Trophoblast cell (in vitro differentiated cells and primary cell): ENCODE data around the gene LRRN3.

Experiments
- DNase-seq, 2 donors: peaks; one replicate each; pipeline ENCODE4 v3.0.0-alpha.2; 2016
- H2AFZ ChIP-seq: 2 replicates; pipeline ENCODE4 v1.6.1; 2013; ENCODE audit warnings: low read length, moderate library complexity, mild to moderate bottlenecking; ENCODE audit not compliant: insufficient read depth, poor library complexity
- H2AK5ac ChIP-seq: 2 replicates; pipeline ENCODE4 v1.6.1; 2013; ENCODE audit warnings: mild to moderate bottlenecking, low read length
- H2BK120ac ChIP-seq: 2 replicates; pipeline ENCODE4 v1.6.1; 2013; ENCODE audit warnings: low read length, mild to moderate bottlenecking, moderate library complexity; ENCODE audit not compliant: insufficient read depth, poor library complexity
- H2BK12ac ChIP-seq: 2 replicates; pipeline ENCODE4 v1.6.1; 2013; ENCODE audit warnings: mild to moderate bottlenecking, low read length, moderate library complexity
- H2BK5ac ChIP-seq: 2 replicates; pipeline ENCODE4 v1.6.1; 2013; ENCODE audit warnings: low read length, low read depth, moderate library complexity, mild to moderate bottlenecking; ENCODE audit not compliant: poor library complexity
- H3K14ac ChIP-seq: 2 replicates; pipeline ENCODE4 v1.6.1; 2013; ENCODE audit warnings: mild to moderate bottlenecking, low read length
- H3K18ac ChIP-seq: 2 replicates; pipeline ENCODE4 v1.6.1; 2013; ENCODE audit warnings: mild to moderate bottlenecking, low read length
- H3K23ac ChIP-seq: 2 replicates; pipeline ENCODE4 v1.6.1; 2013; ENCODE audit warnings: low read length
- H3K27ac ChIP-seq: 2 replicates; pipeline ENCODE4 v1.5.1; 2013; ENCODE audit warnings: low read depth, mild to moderate bottlenecking, inconsistent platforms, low read length, moderate library complexity
- H3K27me3 ChIP-seq: 2 replicates; pipeline ENCODE4 v1.6.1; 2013; ENCODE audit warnings: inconsistent platforms, mild to moderate bottlenecking, low read length, moderate library complexity; ENCODE audit not compliant: insufficient read depth
- H3K36me3 ChIP-seq, 2 experiments: 1 replicate in 1 of 2; 2 replicates in 1 of 2; pipeline ENCODE4 v1.6.1; 2013; ENCODE audit warnings: low read length in 2 of 2, mild to moderate bottlenecking in 2 of 2, moderate library complexity in 1 of 2; ENCODE audit not compliant: insufficient read depth in 2 of 2, control insufficient read depth in 1 of 2
- H3K4ac ChIP-seq: 2 replicates; pipeline ENCODE4 v1.6.1; 2013; ENCODE audit warnings: low read depth, mild to moderate bottlenecking, low read length, moderate library complexity
- H3K4me1 ChIP-seq, 2 experiments: 1 replicate in 1 of 2; 2 replicates in 1 of 2; pipeline ENCODE4 v1.6.1; 2013; ENCODE audit warnings: low read length in 2 of 2, mild to moderate bottlenecking in 2 of 2, moderate library complexity in 1 of 2; ENCODE audit not compliant: insufficient read depth in 2 of 2, control insufficient read depth in 1 of 2
- H3K4me2 ChIP-seq: 2 replicates; pipeline ENCODE4 v1.6.1; 2013; ENCODE audit warnings: inconsistent platforms, mild to moderate bottlenecking, low read length, moderate library complexity
- H3K4me3 ChIP-seq: 2 replicates; pipeline ENCODE4 v1.5.1; 2013; ENCODE audit warnings: mild to moderate bottlenecking, low read depth, low read length, inconsistent platforms
- H3K79me1 ChIP-seq: one replicate; pipeline ENCODE4 v1.6.1; 2013; ENCODE audit warnings: low read length
- H3K79me2 ChIP-seq: 2 replicates; pipeline ENCODE4 v1.6.1; 2013; ENCODE audit warnings: low read length, mild to moderate bottlenecking; ENCODE audit not compliant: control insufficient read depth, insufficient read depth, poor library complexity
- H3K9ac ChIP-seq: 2 replicates; pipeline ENCODE4 v1.6.1; 2013; ENCODE audit warnings: mild to moderate bottlenecking, low read length
- H3K9me3 ChIP-seq: 2 replicates; pipeline ENCODE4 v1.6.1; 2013; ENCODE audit warnings: low read depth, mild to moderate bottlenecking, control low read depth, inconsistent platforms, low read length; ENCODE audit not compliant: insufficient read depth
- H4K12ac ChIP-seq: 2 replicates; pipeline ENCODE4 v1.6.1; 2013; ENCODE audit warnings: low read depth, mild to moderate bottlenecking, low read length, moderate library complexity
- H4K8ac ChIP-seq: 2 replicates; pipeline ENCODE4 v1.6.1; 2013; ENCODE audit warnings: low read depth, mild to moderate bottlenecking, low read length, moderate library complexity
- H4K91ac ChIP-seq: one replicate; pipeline ENCODE4 v1.6.1; 2013; ENCODE audit warnings: low read depth, mild to moderate bottlenecking, low read length, moderate library complexity
- WGBS: extraction: QIAGEN DNeasy Blood & Tissue Kit; methylation state at CpG from one replicate; pipeline ENCODE4 v1.1.7; 2013; ENCODE audit warnings: missing lambda C conversion rate; ENCODE audit not compliant: insufficient read length, insufficient coverage; ENCODE audit errors: extremely low coverage; 5-methylcytosine and 5-hydroxymethylcytosine counted together

Gene LRRN3

DNA sequence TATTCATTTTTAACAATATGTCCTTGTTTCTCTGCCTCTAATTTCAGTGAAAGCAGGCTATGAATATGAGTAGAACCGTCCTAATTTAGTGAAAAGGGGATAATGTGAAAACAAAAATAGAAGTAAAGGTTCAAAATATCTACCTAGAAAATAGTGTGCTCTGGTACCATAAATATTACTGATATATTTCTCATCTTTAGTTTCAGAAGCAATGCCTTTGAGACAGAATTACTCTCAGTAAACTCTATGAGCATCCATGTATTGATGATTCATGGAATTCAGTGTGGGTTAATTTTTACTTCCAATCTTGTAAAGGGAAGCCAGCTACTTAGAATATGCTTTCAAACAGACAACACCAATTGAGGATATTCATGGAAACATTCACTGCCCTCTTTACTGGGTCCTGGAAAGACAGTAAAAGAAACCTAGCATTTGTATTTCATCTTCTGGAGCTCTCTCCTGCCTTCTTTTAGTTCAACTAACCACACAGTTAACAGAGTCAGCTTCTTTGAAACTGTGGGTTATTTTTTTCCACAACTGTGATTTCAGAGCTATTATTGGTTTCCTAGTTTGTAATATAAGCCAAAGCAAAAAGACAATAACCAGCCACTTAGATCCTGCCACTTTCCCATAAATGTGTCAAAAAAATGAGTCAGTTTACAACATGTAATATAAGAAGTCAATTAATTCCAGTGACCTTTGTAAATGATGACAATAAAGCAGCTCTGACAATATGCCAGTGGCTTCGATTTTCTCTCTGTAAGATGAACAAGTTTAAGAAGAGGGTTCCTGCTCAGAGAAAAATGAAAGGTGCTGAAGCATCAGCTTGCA lies 1.7 kb downstream of the LRRN3 start:
- Histone ChIP-seq H2BK120ac (no peak overlapping the region), H3K9ac (no peak overlapping the region), H3K4me1 (no peaks in the 10 kb centered on the region), H3K9me3 (no peaks in the 10 kb centered on the region), H3K4me3 (no peak overlapping the region), H3K23ac (no peak overlapping the region), H3K4ac (no peak overlapping the region), H2AK5ac (no peak overlapping the region), H3K4me2 (no peak overlapping the region), H3K14ac (no peak overlapping the region), H2BK12ac (no peak overlapping the region), H4K12ac (no peak overlapping the region), H3K27me3 (no peaks in the 10 kb centered on the region), H3K36me3 (no peaks in the 10 kb centered on the region), H2AFZ (no peak overlapping the region), H2BK5ac (no peak overlapping the region), H3K18ac (no peak overlapping the region), H3K27ac (no peak overlapping the region), H3K79me1 (no peaks in the 10 kb centered on the region), H3K79me2 (no peaks in the 10 kb centered on the region), H4K91ac (no peak overlapping the region), H4K8ac (no peak overlapping the region)
- DNase-seq = no peak
- WGBS = no CpG with 5 or more reads among the region's 2 CpGs

GRCh38 chr7:111093496-111093895 lies 2.6 kb downstream of the LRRN3 start:
- Histone ChIP-seq H3K14ac (no peak overlapping the region), H3K9ac (no peak overlapping the region), H3K4ac (no peak overlapping the region), H4K12ac (no peak overlapping the region), H3K4me2 (no peak overlapping the region), H4K91ac (no peak overlapping the region), H3K36me3 (no peaks in the 10 kb centered on the region), H3K4me3 (no peak overlapping the region), H2AFZ (no peak overlapping the region), H3K9me3 (no peaks in the 10 kb centered on the region), H3K27ac (no peak overlapping the region), H4K8ac (no peak overlapping the region), H3K23ac (no peak overlapping the region), H2AK5ac (no peak overlapping the region), H3K18ac (no peak overlapping the region), H3K27me3 (no peaks in the 10 kb centered on the region), H2BK120ac (no peak overlapping the region), H2BK5ac (no peak overlapping the region), H3K79me2 (no peaks in the 10 kb centered on the region), H2BK12ac (no peak overlapping the region), H3K79me1 (no peaks in the 10 kb centered on the region), H3K4me1 (no peaks in the 10 kb centered on the region)
- no CpG with 5 or more reads among the region's 4 CpGs for WGBS
- DNase-seq = no peak

- H3K23ac ChIP-seq = no peak overlapping the region
- no peak overlapping the region for H3K9ac ChIP-seq
- H2BK5ac ChIP-seq = no peak overlapping the region
- H3K4me2 ChIP-seq = no peak overlapping the region
- no peak overlapping the region for H2AK5ac ChIP-seq
- H3K4me3 ChIP-seq = no peak overlapping the region
- no peaks in the 10 kb centered on the region for H3K9me3 ChIP-seq
- H3K27me3 ChIP-seq = no peaks in the 10 kb centered on the region
- H3K14ac ChIP-seq = no peak overlapping the region
- no peaks in the 10 kb centered on the region for H3K79me2 ChIP-seq
- H4K8ac ChIP-seq = no peak overlapping the region
- H3K27ac ChIP-seq = no peak overlapping the region
- no peaks in the 10 kb centered on the region for H3K79me1 ChIP-seq
- H4K12ac ChIP-seq = no peak overlapping the region
- no peaks in the 10 kb centered on the region for H3K4me1 ChIP-seq
- no peak overlapping the region for H3K18ac ChIP-seq
- no peak overlapping the region for H4K91ac ChIP-seq
- no peak overlapping the region for H2AFZ ChIP-seq
- no CpG with 5 or more reads among the region's 1 CpG for WGBS
- H3K4ac ChIP-seq = no peak overlapping the region
- H3K36me3 ChIP-seq = no peaks in the 10 kb centered on the region
- no peak overlapping the region for H2BK12ac ChIP-seq
- no peak overlapping the region for H2BK120ac ChIP-seq
- DNase-seq = no peak
Measured at GRCh38 chr7:111094419-111094818, 3.5 kb downstream of the LRRN3 start.

DNA sequence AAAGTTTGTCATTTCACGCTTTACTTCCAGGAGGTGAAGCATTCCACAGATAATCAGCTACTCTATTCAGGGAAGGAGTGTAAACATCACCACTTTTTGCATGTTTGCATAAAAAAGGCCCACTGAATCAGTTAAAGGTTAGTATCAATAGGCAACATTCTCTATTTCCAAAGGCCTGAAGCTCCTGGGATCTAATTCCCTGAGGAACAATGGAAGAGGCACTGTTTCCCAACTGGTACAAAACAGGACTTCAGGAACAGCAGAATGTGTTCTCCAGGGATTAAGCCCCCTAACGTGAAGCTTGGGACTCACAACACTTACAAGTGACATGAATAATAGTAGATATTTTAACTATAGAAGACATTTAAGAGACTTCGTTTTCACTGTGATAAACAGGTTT lies 6.1 kb downstream of the LRRN3 start:
- Histone ChIP-seq H3K4me1 (no peaks in the 10 kb centered on the region), H3K9ac (no peak overlapping the region), H2BK120ac (no peak overlapping the region), H3K27ac (no peak overlapping the region), H3K14ac (no peak overlapping the region), H4K12ac (no peak overlapping the region), H3K9me3 (no peaks in the 10 kb centered on the region), H2AFZ (no peak overlapping the region), H3K36me3 (no peaks in the 10 kb centered on the region), H3K4me3 (no peak overlapping the region), H3K23ac (no peak overlapping the region), H3K4ac (no peak overlapping the region), H3K27me3 (no peaks in the 10 kb centered on the region), H4K91ac (no peak overlapping the region), H3K4me2 (no peak overlapping the region), H4K8ac (no peak overlapping the region), H2BK5ac (no peak overlapping the region), H2BK12ac (no peak overlapping the region), H3K18ac (no peak overlapping the region), H2AK5ac (no peak overlapping the region), H3K79me2 (no peaks in the 10 kb centered on the region), H3K79me1 (no peaks in the 10 kb centered on the region)
- DNase-seq = no peak
- WGBS = no CpG with 5 or more reads among the region's 3 CpGs
